ENCODE results near the gene CEP44.

The CEP44 gene

GRCh38 chr4:174283507-174284471, at the start of gene CEP44, which contains the start of gene FBXO8:
TSS of gene CEP44 (plus strand) at chr4:174283911. CDS start at chr4:174299122, 15,211 bp downstream.
TSS of gene FBXO8 (minus strand) at chr4:174283667. CDS start at chr4:174263092, 20,575 bp downstream.
- peak within 1 kb of the TSS; percentile 86 for H3K27ac ChIP-seq
- TF ChIP-seq CTCF (IDR thresholded peaks at IDR 0.05) (no peak), ZFX (IDR thresholded peaks at IDR 0.05; ENCODE audit: borderline replicate concordance) (no peak)

GRCh38 chr4:174236359-174236758, 47.4 kb upstream of the CEP44 start:
- TF ChIP-seq CTCF (IDR thresholded peaks at IDR 0.05) = no peak
- H3K27ac ChIP-seq = no peak overlapping the region

DNA sequence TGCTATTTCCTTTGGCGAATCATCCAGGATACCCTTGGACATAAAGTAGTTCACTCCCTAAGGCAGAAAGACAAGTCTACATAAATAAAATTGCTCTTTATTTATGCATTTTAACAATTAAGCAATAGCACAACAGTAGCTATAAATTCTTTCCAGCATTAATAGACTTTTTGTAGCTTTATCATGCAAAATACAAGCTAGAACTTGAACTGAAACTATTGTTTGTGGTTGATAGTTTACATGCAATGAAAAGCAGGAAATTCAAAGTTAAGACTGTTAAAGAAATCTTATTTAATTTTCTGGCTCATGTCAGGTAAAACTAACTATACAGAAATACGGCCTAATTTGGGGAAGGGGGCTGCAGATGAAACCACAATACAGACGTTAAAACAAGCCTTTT, 42.5 kb upstream of the CEP44 start:
- H3K27ac ChIP-seq = no peak overlapping the region
- TF ChIP-seq ZFX (IDR thresholded peaks at IDR 0.05; ENCODE audit: borderline replicate concordance) (no peak), CTCF (IDR thresholded peaks at IDR 0.05) (no peak)

GRCh38 chr4:174244441-174244840, 39.3 kb upstream of the CEP44 start:
- no peak overlapping the region for H3K27ac ChIP-seq
- TF ChIP-seq ZFX (IDR thresholded peaks at IDR 0.05; ENCODE audit: borderline replicate concordance) (no peak), CTCF (IDR thresholded peaks at IDR 0.05) (no peak)

- no peak overlapping the region for H3K27ac ChIP-seq
Observed at GRCh38 chr4:174245714-174246113, 38.0 kb upstream of the CEP44 start.

GRCh38 chr4:174248407-174248806, 35.3 kb upstream of the CEP44 start:
- TF ChIP-seq ZFX (IDR thresholded peaks at IDR 0.05; ENCODE audit: borderline replicate concordance) (no peak), CTCF (IDR thresholded peaks at IDR 0.05) (no peak)
- H3K27ac ChIP-seq = no peak overlapping the region

More at GRCh38 chr4:174245714-174246113, 38.0 kb upstream of the CEP44 start:
- TF ChIP-seq CTCF (IDR thresholded peaks at IDR 0.05) = no peak
- TF ChIP-seq ZFX (IDR thresholded peaks at IDR 0.05; ENCODE audit: borderline replicate concordance) = no peak

DNA sequence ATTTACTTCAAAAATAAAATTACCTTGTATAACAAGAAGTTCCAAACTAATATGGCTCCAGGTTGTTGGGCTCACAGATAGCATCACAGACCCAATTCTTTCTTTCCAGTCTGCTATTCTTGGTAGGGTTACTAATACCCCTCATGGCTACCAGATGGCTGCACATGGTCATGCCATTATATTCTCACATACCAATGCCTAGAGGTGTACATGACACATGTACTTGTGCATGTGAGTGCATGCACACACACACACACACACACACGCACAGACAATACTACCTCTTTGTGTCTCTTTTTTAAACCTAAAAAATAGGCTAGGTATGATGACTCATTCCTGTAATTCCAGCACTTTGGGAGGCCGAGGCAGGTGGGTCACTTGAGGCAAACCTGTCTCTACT, 31.3 kb upstream of the CEP44 start:
- H3K27ac ChIP-seq = no peak overlapping the region
- no peak for TF ChIP-seq CTCF (IDR thresholded peaks at IDR 0.05)
- no peak for TF ChIP-seq ZFX (IDR thresholded peaks at IDR 0.05; ENCODE audit: borderline replicate concordance)
